Gastroesophageal sphincter (tissue), 4 donors: Measurements from ENCODE around the gene SCAP. TPM values are rescaled to one million over a fixed set of nuclear protein-coding genes. Genes with fewer than 3 reads are reported as not detected.
"Not testable (repeated sequence)": the region's sequence is repeated elsewhere in the genome, so short reads cannot be mapped to it uniquely, and the experiment has no call there.

Source experiments
- ATAC-seq: fragments of 150-250 bp; one replicate; pipeline ENCODE4 v1.9.1; 2016; ENCODE audit warnings: mild to moderate bottlenecking, moderate library complexity
- H3K27ac ChIP-seq, 4 donors: fragments of 200-600 bp; sonication (generic) in 3 of 4; 1 replicate in 3 of 4; 2 replicates in 1 of 4; pipeline ENCODE4 v1.5.1; 2016 to 2019
- H3K27me3 ChIP-seq: fragments of 200-600 bp; sonication (generic); one replicate; pipeline ENCODE4 v1.5.1; 2019
- H3K36me3 ChIP-seq, 2 donors: fragments of 200-600 bp; sonication (generic); one replicate each; pipeline ENCODE4 v1.5.1; 2019; ENCODE audit warnings: control low read depth in 1 of 2
- H3K4me1 ChIP-seq, 3 donors: fragments of 200-600 bp; sonication (generic); 1 replicate in 2 of 3; 2 replicates in 1 of 3; pipeline ENCODE4 v1.5.1; 2016 to 2019; ENCODE audit warnings: control low read depth in 2 of 3
- H3K4me3 ChIP-seq, 2 donors: fragments of 200-600 bp; sonication (generic); one replicate each; pipeline ENCODE4 v1.5.1; 2019; ENCODE audit warnings: mild to moderate bottlenecking in 1 of 2, moderate library complexity in 1 of 2
- H3K9me3 ChIP-seq, 3 donors: fragments of 200-600 bp; sonication (generic); one replicate each; pipeline ENCODE4 v1.5.1; 2017 to 2019; ENCODE audit warnings: control low read depth in 2 of 3
- CTCF ChIP-seq, 4 experiments: fragments of 200-600 bp in 2 of 4; fragments of 450-650 bp in 2 of 4; sonication (generic) in 1 of 4; IDR thresholded peaks; one replicate each; pipeline ENCODE4 v1.5.1; 2017 to 2019; ENCODE audit warnings: antibody characterized with exemption in 4 of 4, mild to moderate bottlenecking in 2 of 4, moderate library complexity in 2 of 4
- EP300 ChIP-seq: sonication (generic); formaldehyde crosslinking; IDR thresholded peaks from one replicate; pipeline ENCODE4 v1.6.1; 2017; ENCODE audit warnings: antibody characterized with exemption, mild to moderate bottlenecking
- POLR2A ChIP-seq, 2 donors: fragments of 450-650 bp; IDR thresholded peaks; one replicate each; pipeline ENCODE4 v1.6.1; 2017; ENCODE audit warnings: antibody characterized with exemption in 2 of 2, mild to moderate bottlenecking in 2 of 2, moderate library complexity in 1 of 2
- POLR2AphosphoS5 ChIP-seq: sonication (generic); formaldehyde crosslinking; IDR thresholded peaks from one replicate; pipeline ENCODE4 v1.6.1; 2017; ENCODE audit warnings: antibody characterized with exemption
- WGBS, 2 donors: methylation state at CpG; one replicate each; pipeline ENCODE4 v1.1.5; 2018; ENCODE audit warnings: low coverage in 1 of 2; 5-methylcytosine and 5-hydroxymethylcytosine counted together
- total RNA-seq, 4 donors: library from RNA; depleted of rRNA; stranded (reverse); fragments of >200 nt; gene quantifications; one replicate each; pipeline ENCODE4 v1.1.0, GENCODE V29; 2016

Gene SCAP
- total RNA-seq, 4 donors from 2014 or later = 58.8 to 93.5 (median 71.5) TPM

GRCh38 chr3:47515864-47516319 lies 40.2 kb upstream of the SCAP start:
- TF ChIP-seq EP300 (no peak), POLR2AphosphoS5 (no peak), POLR2A (IDR thresholded peaks at IDR 0.05) (no peak), CTCF (IDR thresholded peaks at IDR 0.05) (no peak)
- Histone ChIP-seq H3K27me3 (peaks cover under 1% of the 10 kb centered on the region), H3K9me3 (no peaks in the 10 kb centered on the region), H3K36me3 (peaks cover 0 to 1% of the 10 kb centered on the region in 2 donors), H3K4me3 (no peak overlapping the region), H3K27ac (no peak overlapping the region), H3K4me1 (peaks cover 0 to 24% (median 8%) of the 10 kb centered on the region in 3 donors)
- no peak for ATAC-seq
- 29 to 46% methylated on average over 3 to 5 of the region's 5 CpGs for WGBS, 2 donors

DNA sequence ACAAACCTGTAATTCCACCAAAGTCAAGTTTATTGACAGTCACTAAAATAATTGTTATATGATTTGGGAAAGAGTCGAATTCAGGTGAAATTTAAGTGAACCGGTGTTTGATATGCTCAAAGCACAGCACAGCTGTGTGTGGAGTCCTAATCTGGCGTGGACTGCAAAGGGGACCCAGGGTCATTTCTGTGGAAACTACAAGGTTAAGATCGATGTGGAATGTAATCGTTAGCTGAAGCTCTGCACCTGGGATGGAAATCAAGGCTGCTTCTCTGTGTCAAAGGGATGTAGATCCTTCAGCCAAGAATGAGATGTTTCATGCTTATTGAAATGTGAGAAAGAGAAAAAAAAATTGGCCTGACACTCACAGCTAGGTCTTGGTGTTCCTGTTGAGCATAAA lies 39.4 kb upstream of the SCAP start:
- no peak for ATAC-seq
- Histone ChIP-seq H3K27me3 (no peaks in the 10 kb centered on the region), H3K9me3 (no peaks in the 10 kb centered on the region), H3K4me3 (no peak overlapping the region), H3K27ac (no peak overlapping the region), H3K36me3 (peaks cover 0 to 9% of the 10 kb centered on the region in 2 donors), H3K4me1 (peaks cover 0 to 24% (median 8%) of the 10 kb centered on the region in 3 donors)
- TF ChIP-seq CTCF (IDR thresholded peaks at IDR 0.05) (no peak), POLR2A (IDR thresholded peaks at IDR 0.05) (no peak), POLR2AphosphoS5 (no peak), EP300 (no peak)
- WGBS, 2 donors = 36 to 43% methylated on average over 5 of the region's 5 CpGs

- Histone ChIP-seq H3K27ac (peak within 1 kb of the TSS; percentile 60 to 98 (median 94)), H3K4me3 (peak within 1 kb of the TSS; percentile 66 to 76), H3K4me1 (peaks cover 0 to 24% (median 8%) of the 10 kb centered on the region in 3 donors), H3K9me3 (no peaks in the 10 kb centered on the region), H3K36me3 (peaks cover 0 to 27% of the 10 kb centered on the region in 2 donors), H3K27me3 (no peaks in the 10 kb centered on the region)
- ATAC-seq = peak; percentile 99
- WGBS, 2 donors = 0% methylated on average over 3 to 8 of the region's 71 CpGs
- TF ChIP-seq EP300 (no peak), POLR2A (IDR thresholded peaks at IDR 0.05) (peak; percentile 67 to 78), POLR2AphosphoS5 (peak; percentile 67), CTCF (IDR thresholded peaks at IDR 0.05) (peak in 3 of 4 experiments; percentile 42 to 58 (median 58))
Observed at GRCh38 chr3:47513125-47513929, 37.6 kb upstream of the SCAP start, which contains the start of gene ELP6. TSS of gene ELP6 (minus strand) at chr3:47513712. CDS start at chr3:47513590, 122 bp downstream.

- Histone ChIP-seq H3K27me3 (no peaks in the 10 kb centered on the region), H3K4me3 (peak overlapping the region; percentile 66 to 76), H3K27ac (peak overlapping the region; percentile 60 to 98 (median 94)), H3K36me3 (peaks cover 0 to 34% of the 10 kb centered on the region in 2 donors), H3K4me1 (peaks cover 0 to 24% (median 8%) of the 10 kb centered on the region in 3 donors), H3K9me3 (no peaks in the 10 kb centered on the region)
- 19 to 33% methylated on average over 3 to 35 of the region's 36 CpGs for WGBS, 2 donors
- no peak for ATAC-seq
- no peak for TF ChIP-seq CTCF (IDR thresholded peaks at IDR 0.05)
- TF ChIP-seq POLR2A (IDR thresholded peaks at IDR 0.05) = no peak
- no peak for TF ChIP-seq EP300
- TF ChIP-seq POLR2AphosphoS5 = no peak
Observed at GRCh38 chr3:47512416-47513124, 36.8 kb upstream of the SCAP start.

GRCh38 chr3:47505267-47505666 lies 29.5 kb upstream of the SCAP start:
- ATAC-seq, H3K27me3 ChIP-seq, H3K9me3 ChIP-seq, H3K4me1 ChIP-seq, H3K4me3 ChIP-seq, H3K27ac ChIP-seq: not testable (repeated sequence)
- H3K36me3 ChIP-seq = peaks cover 0 to 99% of the 10 kb centered on the region in 2 donors
- 98 to 100% methylated on average over 1 to 5 of the region's 6 CpGs for WGBS, 2 donors
